Gastroesophageal sphincter (tissue), 3 donors: Measurements from ENCODE around the gene PLIN4.

Experiments
- POLR2A ChIP-seq, 2 donors: fragments of 450-650 bp; IDR thresholded peaks; one replicate each; pipeline ENCODE4 v1.6.1; 2017; ENCODE audit warnings: antibody characterized with exemption in 2 of 2, mild to moderate bottlenecking in 2 of 2, moderate library complexity in 1 of 2
- POLR2AphosphoS5 ChIP-seq: sonication (generic); formaldehyde crosslinking; IDR thresholded peaks from one replicate; pipeline ENCODE4 v1.6.1; 2017; ENCODE audit warnings: antibody characterized with exemption
- TF ChIP-seq, protein P1 (sequence below), 4 experiments: fragments of 200-600 bp in 2 of 4; fragments of 450-650 bp in 2 of 4; sonication (generic) in 1 of 4; IDR thresholded peaks; one replicate each; pipeline ENCODE4 v1.5.1; 2017 to 2019; ENCODE audit warnings: antibody characterized with exemption in 4 of 4, mild to moderate bottlenecking in 2 of 4, moderate library complexity in 2 of 4

DNA sequence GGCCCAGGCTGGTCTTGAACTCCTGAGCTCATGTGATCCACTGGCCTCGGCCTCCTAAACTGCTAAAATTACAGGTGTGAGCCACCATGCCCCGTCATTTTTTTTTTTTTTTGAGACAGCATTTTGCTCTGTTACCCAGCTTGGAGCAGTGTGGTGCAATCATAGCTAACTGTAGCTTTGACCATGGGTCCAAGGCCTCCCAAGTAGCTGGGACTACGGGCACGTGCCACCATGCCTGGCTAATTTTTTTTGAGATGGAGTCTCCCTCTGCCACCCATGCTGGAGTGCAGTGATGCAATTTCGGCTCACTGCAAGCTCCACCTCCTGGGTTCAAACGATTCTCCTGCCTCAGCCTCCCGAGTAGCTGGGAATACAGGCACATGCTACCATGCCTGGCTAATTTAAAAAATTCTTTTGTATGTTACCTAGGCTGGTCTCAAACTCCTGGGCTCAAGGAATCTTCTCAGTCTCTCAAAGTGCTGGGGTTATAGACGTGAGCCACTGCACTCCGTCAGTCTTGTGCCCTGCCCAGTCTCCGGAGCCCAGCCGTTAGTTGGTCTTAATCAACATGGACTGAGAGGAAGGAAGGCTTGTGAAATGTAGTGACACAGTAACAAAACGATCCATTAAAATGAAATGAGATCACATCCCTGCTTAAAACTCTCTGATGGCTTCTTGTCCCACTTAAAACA lies 23.0 kb upstream of the PLIN4 start:
- TF ChIP-seq, protein P1, sequence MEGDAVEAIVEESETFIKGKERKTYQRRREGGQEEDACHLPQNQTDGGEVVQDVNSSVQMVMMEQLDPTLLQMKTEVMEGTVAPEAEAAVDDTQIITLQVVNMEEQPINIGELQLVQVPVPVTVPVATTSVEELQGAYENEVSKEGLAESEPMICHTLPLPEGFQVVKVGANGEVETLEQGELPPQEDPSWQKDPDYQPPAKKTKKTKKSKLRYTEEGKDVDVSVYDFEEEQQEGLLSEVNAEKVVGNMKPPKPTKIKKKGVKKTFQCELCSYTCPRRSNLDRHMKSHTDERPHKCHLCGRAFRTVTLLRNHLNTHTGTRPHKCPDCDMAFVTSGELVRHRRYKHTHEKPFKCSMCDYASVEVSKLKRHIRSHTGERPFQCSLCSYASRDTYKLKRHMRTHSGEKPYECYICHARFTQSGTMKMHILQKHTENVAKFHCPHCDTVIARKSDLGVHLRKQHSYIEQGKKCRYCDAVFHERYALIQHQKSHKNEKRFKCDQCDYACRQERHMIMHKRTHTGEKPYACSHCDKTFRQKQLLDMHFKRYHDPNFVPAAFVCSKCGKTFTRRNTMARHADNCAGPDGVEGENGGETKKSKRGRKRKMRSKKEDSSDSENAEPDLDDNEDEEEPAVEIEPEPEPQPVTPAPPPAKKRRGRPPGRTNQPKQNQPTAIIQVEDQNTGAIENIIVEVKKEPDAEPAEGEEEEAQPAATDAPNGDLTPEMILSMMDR (IDR thresholded peaks at IDR 0.05), result no peak
- TF ChIP-seq POLR2A (IDR thresholded peaks at IDR 0.05) (no peak), POLR2AphosphoS5 (no peak)
